ENCODE measurements around the gene IL16. TPM values are rescaled to one million over a fixed set of nuclear protein-coding genes. Genes with fewer than 3 reads are reported as not detected.

IL16 gene
- total and polyA plus RNA-seq, 2 donors from 2014 or later = 1.4 to 19.9 TPM

GRCh38 chr15:81285461-81285860 is 88.8 kb downstream of the IL16 start:
- intact Hi-C loops (cut with DNase I) = loop anchor here (10.0 kb wide), 1 partner anchor 49 kb away; no protein-coding TSS in a partner anchor
- peaks cover 0 to 2% (median 0%) of the 10 kb centered on the region in 3 donors for H3K4me1 ChIP-seq (ENCODE audit: control insufficient read depth in 2 of 3, insufficient read depth in 2 of 3, low read depth in 1 of 3, low read length in 3 of 3)
- no peaks in the 10 kb centered on the region for H3K36me3 ChIP-seq (ENCODE audit: control insufficient read depth in 2 of 3, insufficient read depth in 3 of 3, low read length in 3 of 3)
- H3K27ac ChIP-seq (ENCODE audit: low read depth in 2 of 2, low read length in 2 of 2) = no peak overlapping the region
- H3K9me3 ChIP-seq (ENCODE audit: control insufficient read depth in 2 of 3, insufficient read depth in 1 of 3, low read length in 3 of 3) = no peaks in the 10 kb centered on the region
- H3K27me3 ChIP-seq (ENCODE audit: control insufficient read depth, insufficient read depth, low read length) = no peaks in the 10 kb centered on the region
- H3K4me3 ChIP-seq (ENCODE audit: low read length in 3 of 3) = no peak overlapping the region
- H3K9ac ChIP-seq (ENCODE audit: low read length in 3 of 3) = no peak overlapping the region
- no peak for DNase-seq
- TF ChIP-seq CTCF (IDR thresholded peaks at IDR 0.05; ENCODE audit: borderline replicate concordance, extremely low read depth, insufficient read depth) = no peak
- no peak for FAIRE-seq

- Histone ChIP-seq H3K9me3 (ENCODE audit: control insufficient read depth in 2 of 3, insufficient read depth in 1 of 3, low read length in 3 of 3) (no peaks in the 10 kb centered on the region), H3K9ac (ENCODE audit: low read length in 3 of 3) (no peak overlapping the region), H3K4me1 (ENCODE audit: control insufficient read depth in 2 of 3, insufficient read depth in 2 of 3, low read depth in 1 of 3, low read length in 3 of 3) (peaks cover 0 to 2% (median 0%) of the 10 kb centered on the region in 3 donors), H3K36me3 (ENCODE audit: control insufficient read depth in 2 of 3, insufficient read depth in 3 of 3, low read length in 3 of 3) (no peaks in the 10 kb centered on the region), H3K27me3 (ENCODE audit: control insufficient read depth, insufficient read depth, low read length) (no peaks in the 10 kb centered on the region), H3K27ac (ENCODE audit: low read depth in 2 of 2, low read length in 2 of 2) (no peak overlapping the region), H3K4me3 (ENCODE audit: low read length in 3 of 3) (no peak overlapping the region)
- no peak for TF ChIP-seq CTCF (IDR thresholded peaks at IDR 0.05; ENCODE audit: borderline replicate concordance, extremely low read depth, insufficient read depth)
- intact Hi-C loops (cut with DNase I) = loop anchor here (10.0 kb wide), 1 partner anchor 48 kb away; no protein-coding TSS in a partner anchor
- DNase-seq = no peak
- FAIRE-seq = no peak
These were observed 90.0 kb downstream of the IL16 start for GRCh38 chr15:81286621-81287121.

- Histone ChIP-seq H3K36me3 (ENCODE audit: control insufficient read depth in 2 of 3, insufficient read depth in 3 of 3, low read length in 3 of 3) (no peaks in the 10 kb centered on the region), H3K27me3 (ENCODE audit: control insufficient read depth, insufficient read depth, low read length) (no peaks in the 10 kb centered on the region), H3K4me3 (ENCODE audit: low read length in 3 of 3) (no peak overlapping the region), H3K9ac (ENCODE audit: low read length in 3 of 3) (no peak overlapping the region), H3K4me1 (ENCODE audit: control insufficient read depth in 2 of 3, insufficient read depth in 2 of 3, low read depth in 1 of 3, low read length in 3 of 3) (peaks cover 0 to 2% (median 0%) of the 10 kb centered on the region in 3 donors), H3K27ac (ENCODE audit: low read depth in 2 of 2, low read length in 2 of 2) (no peak overlapping the region), H3K9me3 (ENCODE audit: control insufficient read depth in 2 of 3, insufficient read depth in 1 of 3, low read length in 3 of 3) (no peaks in the 10 kb centered on the region)
- no peak for TF ChIP-seq CTCF (IDR thresholded peaks at IDR 0.05; ENCODE audit: borderline replicate concordance, extremely low read depth, insufficient read depth)
- FAIRE-seq (no peak), DNase-seq (no peak)
- intact Hi-C loops (cut with DNase I) = loop anchor here (10.0 kb wide), 1 partner anchor 47 kb away; no protein-coding TSS in a partner anchor
These were observed 91.4 kb downstream of the IL16 start for GRCh38 chr15:81288040-81288439.

DNA sequence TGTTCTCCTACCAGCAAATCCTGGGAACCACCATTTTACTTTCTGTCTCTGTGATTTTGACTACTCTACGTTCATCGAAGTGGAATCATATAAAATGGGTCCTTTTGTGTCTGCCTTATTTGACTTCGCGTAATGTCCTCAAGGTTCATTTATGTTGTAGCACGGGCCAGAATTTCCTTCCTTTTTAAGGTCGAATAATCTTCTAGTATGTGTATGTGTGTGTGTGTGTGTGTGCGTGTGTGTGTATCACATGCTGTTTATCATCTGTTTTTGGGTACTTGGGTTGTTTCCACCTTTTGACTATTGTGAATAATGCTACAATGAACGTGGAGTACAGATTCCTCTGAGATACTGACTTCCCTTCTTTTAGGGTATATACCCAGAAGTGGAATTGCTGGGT is 91.9 kb downstream of the IL16 start:
- intact Hi-C loops (cut with DNase I) = loop anchor here (10.0 kb wide), 1 partner anchor 46 kb away; no protein-coding TSS in a partner anchor
- Histone ChIP-seq H3K4me3 (ENCODE audit: low read length in 3 of 3) (no peak overlapping the region), H3K4me1 (ENCODE audit: control insufficient read depth in 2 of 3, insufficient read depth in 2 of 3, low read depth in 1 of 3, low read length in 3 of 3) (peaks cover 0 to 2% (median 0%) of the 10 kb centered on the region in 3 donors), H3K9ac (ENCODE audit: low read length in 3 of 3) (no peak overlapping the region), H3K27ac (ENCODE audit: low read depth in 2 of 2, low read length in 2 of 2) (no peak overlapping the region), H3K9me3 (ENCODE audit: control insufficient read depth in 2 of 3, insufficient read depth in 1 of 3, low read length in 3 of 3) (no peaks in the 10 kb centered on the region), H3K27me3 (ENCODE audit: control insufficient read depth, insufficient read depth, low read length) (no peaks in the 10 kb centered on the region), H3K36me3 (ENCODE audit: control insufficient read depth in 2 of 3, insufficient read depth in 3 of 3, low read length in 3 of 3) (no peaks in the 10 kb centered on the region)
- no peak for FAIRE-seq
- no peak for TF ChIP-seq CTCF (IDR thresholded peaks at IDR 0.05; ENCODE audit: borderline replicate concordance, extremely low read depth, insufficient read depth)
- no peak for DNase-seq
